Neuronal stem cell (in vitro differentiated cells): ENCODE results near the gene SAFB2.

Source experiments
- DNase-seq: peaks from one replicate; pipeline ENCODE4 v3.0.0-alpha.2; 2013; ENCODE audit warnings: low spot score
- H2AFZ ChIP-seq: one replicate; pipeline ENCODE4 v1.6.1; 2013; ENCODE audit warnings: mild to moderate bottlenecking, low read length, inconsistent platforms
- H2AK5ac ChIP-seq: 2 replicates; pipeline ENCODE4 v1.6.1; 2013; ENCODE audit warnings: low read depth, mild to moderate bottlenecking, inconsistent platforms, low read length, moderate library complexity, mixed read lengths
- H2BK120ac ChIP-seq: 2 replicates; pipeline ENCODE4 v1.6.1; 2013; ENCODE audit warnings: low read depth, mild to moderate bottlenecking, inconsistent platforms, low read length, moderate library complexity, mixed read lengths
- H2BK12ac ChIP-seq: one replicate; pipeline ENCODE4 v1.6.1; 2013; ENCODE audit warnings: low read length, inconsistent platforms
- H2BK15ac ChIP-seq: 2 replicates; pipeline ENCODE4 v1.6.1; 2013; ENCODE audit warnings: mild to moderate bottlenecking, low read length, inconsistent platforms, mixed read lengths
- H2BK5ac ChIP-seq: one replicate; pipeline ENCODE4 v1.6.1; 2013; ENCODE audit warnings: inconsistent platforms, mild to moderate bottlenecking, low read length, moderate library complexity
- H3K14ac ChIP-seq: one replicate; pipeline ENCODE4 v1.6.1; 2013; ENCODE audit warnings: low read length, inconsistent platforms
- H3K18ac ChIP-seq: 2 replicates; pipeline ENCODE4 v1.6.1; 2013; ENCODE audit warnings: low read length, inconsistent platforms
- H3K23ac ChIP-seq: 2 replicates; pipeline ENCODE4 v1.6.1; 2013; ENCODE audit warnings: low read depth, mild to moderate bottlenecking, mixed read lengths, low read length, inconsistent platforms; ENCODE audit not compliant: poor library complexity
- H3K27ac ChIP-seq: replicated peaks from 3 replicates; pipeline ENCODE4 v1.5.1; 2013; ENCODE audit warnings: low read length, inconsistent platforms
- H3K27me3 ChIP-seq, 3 experiments: 2 replicates each; pipeline ENCODE4 v1.6.1; 2013; ENCODE audit warnings: low read length in 3 of 3, mild to moderate bottlenecking in 2 of 3, inconsistent platforms in 1 of 3, low read depth in 1 of 3, mixed read lengths in 1 of 3, moderate library complexity in 1 of 3; ENCODE audit not compliant: control insufficient read depth in 3 of 3, insufficient read depth in 3 of 3
- H3K36me3 ChIP-seq, 2 donors: replicated peaks in 1 of 2; 2 replicates each; pipeline ENCODE4 v1.6.1; 2013; ENCODE audit warnings: low read length in 2 of 2; ENCODE audit not compliant: control insufficient read depth in 2 of 2, insufficient read depth in 2 of 2
- H3K4ac ChIP-seq: 2 replicates; pipeline ENCODE4 v1.6.1; 2013; ENCODE audit warnings: inconsistent platforms, mild to moderate bottlenecking, low read length, moderate library complexity
- H3K4me1 ChIP-seq, 2 donors: 1 replicate in 1 of 2; 2 replicates in 1 of 2; pipeline ENCODE4 v1.6.1; 2013; ENCODE audit warnings: low read length in 2 of 2, low read depth in 1 of 2; ENCODE audit not compliant: control insufficient read depth in 2 of 2, insufficient read depth in 1 of 2
- H3K4me2 ChIP-seq: one replicate; pipeline ENCODE4 v1.6.1; 2013; ENCODE audit warnings: mild to moderate bottlenecking, low read length, inconsistent platforms; ENCODE audit not compliant: insufficient read depth, poor library complexity, severe bottlenecking
- H3K4me3 ChIP-seq, 2 donors: 2 replicates each; pipeline ENCODE4 v1.5.1; 2013; ENCODE audit warnings: low read length in 2 of 2, mild to moderate bottlenecking in 2 of 2, inconsistent platforms in 1 of 2, moderate library complexity in 1 of 2
- H3K79me1 ChIP-seq: one replicate; pipeline ENCODE4 v1.6.1; 2013; ENCODE audit warnings: low read depth, mild to moderate bottlenecking, inconsistent platforms, low read length, moderate library complexity
- H3K9ac ChIP-seq: one replicate; pipeline ENCODE4 v1.6.1; 2013; ENCODE audit warnings: mild to moderate bottlenecking, low read depth, low read length, inconsistent platforms; ENCODE audit not compliant: poor library complexity
- H3K9me3 ChIP-seq, 2 donors: replicated peaks in 1 of 2; 2 replicates each; pipeline versions ENCODE3 to v1.6.1; 2013; ENCODE audit warnings: low read length in 2 of 2, mild to moderate bottlenecking in 2 of 2, inconsistent platforms in 1 of 2, low read depth in 1 of 2, mixed read lengths in 1 of 2, moderate library complexity in 1 of 2; ENCODE audit not compliant: control insufficient read depth in 2 of 2, insufficient read depth in 1 of 2
- H4K8ac ChIP-seq: one replicate; pipeline ENCODE4 v1.6.1; 2013; ENCODE audit warnings: low read depth, mild to moderate bottlenecking, inconsistent platforms, low read length, moderate library complexity
- H4K91ac ChIP-seq: one replicate; pipeline ENCODE4 v1.6.1; 2013; ENCODE audit warnings: low read length, low read depth, mild to moderate bottlenecking, inconsistent platforms; ENCODE audit not compliant: poor library complexity
- WGBS, 2 donors: extraction: QIAGEN DNeasy Blood & Tissue Kit; methylation state at CpG; one replicate each; pipeline ENCODE4 v1.1.7; 2013; ENCODE audit warnings: missing lambda C conversion rate in 2 of 2, mixed read lengths in 1 of 2; ENCODE audit not compliant: insufficient read length in 2 of 2, insufficient replicate concordance in 1 of 2; ENCODE audit errors: extremely low coverage in 2 of 2; 5-methylcytosine and 5-hydroxymethylcytosine counted together

The SAFB2 gene

GRCh38 chr19:5558101-5558621, 64.4 kb downstream of the SAFB2 start:
- H4K8ac ChIP-seq, result no peak overlapping the region
- H3K23ac ChIP-seq, result no peak overlapping the region
- no peak for DNase-seq
- no peaks in the 10 kb centered on the region for H3K79me1 ChIP-seq
- no peak overlapping the region for H4K91ac ChIP-seq
- H2BK5ac ChIP-seq, result no peak overlapping the region
- no peak overlapping the region for H3K4me3 ChIP-seq
- H2AFZ ChIP-seq, result no peak overlapping the region
- no peak overlapping the region for H3K18ac ChIP-seq
- no peak overlapping the region for H2BK15ac ChIP-seq
- H3K4me1 ChIP-seq, result peaks cover 4% of the 10 kb centered on the region in 2 donors
- no peak overlapping the region for H2AK5ac ChIP-seq
- no peak overlapping the region for H2BK12ac ChIP-seq
- no peak overlapping the region for H2BK120ac ChIP-seq
- WGBS, 2 donors, result no CpG with 5 or more reads among the region's 2 CpGs
- H3K36me3 ChIP-seq, result no peaks in the 10 kb centered on the region
- no peak overlapping the region for H3K27ac ChIP-seq
- H3K27me3 ChIP-seq, result no peaks in the 10 kb centered on the region
- no peak overlapping the region for H3K9ac ChIP-seq
- H3K9me3 ChIP-seq, result peaks cover 0 to 8% of the 10 kb centered on the region in 2 donors
- no peak overlapping the region for H3K4me2 ChIP-seq
- H3K14ac ChIP-seq, result no peak overlapping the region
- no peak overlapping the region for H3K4ac ChIP-seq

- no peak overlapping the region for H4K91ac ChIP-seq
- no peaks in the 10 kb centered on the region for H3K27me3 ChIP-seq
- H3K79me1 ChIP-seq, result no peaks in the 10 kb centered on the region
- no peak overlapping the region for H2AFZ ChIP-seq
- no peak overlapping the region for H3K23ac ChIP-seq
- peak overlapping the region; percentile 40 for H2AK5ac ChIP-seq
- H3K36me3 ChIP-seq, result no peaks in the 10 kb centered on the region
- no peak overlapping the region for H2BK120ac ChIP-seq
- peaks cover 4% of the 10 kb centered on the region in 2 donors for H3K4me1 ChIP-seq
- DNase-seq, result no peak
- H3K18ac ChIP-seq, result peak overlapping the region; percentile 25
- no peak overlapping the region for H4K8ac ChIP-seq
- H3K4me3 ChIP-seq, result no peak overlapping the region
- no peak overlapping the region for H3K27ac ChIP-seq
- no CpG with 5 or more reads among the region's 13 CpGs for WGBS, 2 donors
- H3K9me3 ChIP-seq, result peaks cover 0 to 6% of the 10 kb centered on the region in 2 donors
- no peak overlapping the region for H3K9ac ChIP-seq
- no peak overlapping the region for H2BK12ac ChIP-seq
- H3K4ac ChIP-seq, result no peak overlapping the region
- H3K14ac ChIP-seq, result no peak overlapping the region
- H2BK15ac ChIP-seq, result no peak overlapping the region
- peak overlapping the region; percentile 19 for H2BK5ac ChIP-seq
- no peak overlapping the region for H3K4me2 ChIP-seq
These were observed 64.9 kb downstream of the SAFB2 start for GRCh38 chr19:5557691-5558090.

GRCh38 chr19:5554828-5555227, 67.7 kb downstream of the SAFB2 start:
- Histone ChIP-seq H2BK15ac (no peak overlapping the region), H3K36me3 (no peaks in the 10 kb centered on the region), H3K27me3 (peaks cover 0 to 2% (median 0%) of the 10 kb centered on the region in 3 experiments), H2BK12ac (no peak overlapping the region), H3K27ac (no peak overlapping the region), H2AK5ac (no peak overlapping the region), H4K8ac (no peak overlapping the region), H3K4me1 (peaks cover 0 to 3% of the 10 kb centered on the region in 2 donors), H3K4ac (no peak overlapping the region), H3K79me1 (no peaks in the 10 kb centered on the region), H3K23ac (no peak overlapping the region), H4K91ac (no peak overlapping the region), H3K9ac (no peak overlapping the region), H3K4me3 (no peak overlapping the region), H3K4me2 (no peak overlapping the region), H3K14ac (no peak overlapping the region), H2BK120ac (no peak overlapping the region), H3K9me3 (no peaks in the 10 kb centered on the region), H2AFZ (no peak overlapping the region), H2BK5ac (no peak overlapping the region), H3K18ac (no peak overlapping the region)
- DNase-seq, result no peak
- WGBS, 2 donors, result no CpG with 5 or more reads among the region's 5 CpGs

GRCh38 chr19:5553892-5554291, 68.7 kb downstream of the SAFB2 start:
- Histone ChIP-seq H3K4me3 (no peak overlapping the region), H3K36me3 (no peaks in the 10 kb centered on the region), H3K4ac (no peak overlapping the region), H2BK15ac (no peak overlapping the region), H2AK5ac (peak overlapping the region; percentile 97), H4K8ac (no peak overlapping the region), H4K91ac (no peak overlapping the region), H2AFZ (no peak overlapping the region), H3K27me3 (peaks cover 0 to 2% (median 0%) of the 10 kb centered on the region in 3 experiments), H3K79me1 (no peaks in the 10 kb centered on the region), H2BK5ac (no peak overlapping the region), H3K9me3 (no peaks in the 10 kb centered on the region), H3K23ac (peak overlapping the region; percentile 23), H3K4me1 (no peaks in the 10 kb centered on the region), H3K4me2 (no peak overlapping the region), H3K14ac (no peak overlapping the region), H3K9ac (no peak overlapping the region), H3K27ac (no peak overlapping the region), H2BK12ac (no peak overlapping the region), H2BK120ac (no peak overlapping the region), H3K18ac (peak overlapping the region; percentile 27)
- no peak for DNase-seq
- WGBS, 2 donors, result no CpG with 5 or more reads among the region's 9 CpGs
